Liver (tissue), 5 donors: ENCODE measurements around the gene C1QL3. TPM values are rescaled to one million over a fixed set of nuclear protein-coding genes. Genes with fewer than 3 reads are reported as not detected.

Experiments
- polyA plus RNA-seq, 2 donors: library from polyadenylated mRNA; stranded (reverse) in 1 of 2; unstranded in 1 of 2; fragments of 200-250 nt in 1 of 2; fragments of >200 nt in 1 of 2; fragmentation: Nextera tagmentation in 1 of 2; extraction: Ambion mirVana in 1 of 2; gene quantifications; one replicate each; pipeline versions ENCODE4 v1.2.1 to v1.2.3, GENCODE V29; 2013 to 2015
- small RNA-seq: library from RNA; depleted of rRNA; stranded (forward); fragments of <200 nt; gene quantifications from one replicate; pipeline ENCODE3, GENCODE V24; 2014
- total RNA-seq, 2 donors: library from RNA; depleted of rRNA; stranded (reverse); fragments of >200 nt; gene quantifications; one replicate each; pipeline ENCODE4 v1.2.3, GENCODE V29; 2014
- donor health status: healthy.
- donor health status: healthy.
- donor health status: healthy.

C1QL3 gene
- total and polyA plus RNA-seq, 4 donors, result 0.99 TPM; not detected in 3

Small RNA genes within 50 kb of the gene (small RNA-seq; reads per million reads assigned to genes)
- 0.13 reads per million for gene RNU2-18P

Other genes with a start within 250 kb of the C1QL3 start
- gene PTER, start 84.9 kb downstream of the C1QL3 start, total RNA-seq, result 10 to 100 TPM in 1 of 2 donors, 1 to 10 TPM in 1; 9.2 to 15.7 TPM
- 1 to 10 TPM; 4.4 to 8.6 TPM for gene PTER, start 84.9 kb downstream of the C1QL3 start, polyA plus RNA-seq